ENCODE data around the gene OR2S2.

DNA sequence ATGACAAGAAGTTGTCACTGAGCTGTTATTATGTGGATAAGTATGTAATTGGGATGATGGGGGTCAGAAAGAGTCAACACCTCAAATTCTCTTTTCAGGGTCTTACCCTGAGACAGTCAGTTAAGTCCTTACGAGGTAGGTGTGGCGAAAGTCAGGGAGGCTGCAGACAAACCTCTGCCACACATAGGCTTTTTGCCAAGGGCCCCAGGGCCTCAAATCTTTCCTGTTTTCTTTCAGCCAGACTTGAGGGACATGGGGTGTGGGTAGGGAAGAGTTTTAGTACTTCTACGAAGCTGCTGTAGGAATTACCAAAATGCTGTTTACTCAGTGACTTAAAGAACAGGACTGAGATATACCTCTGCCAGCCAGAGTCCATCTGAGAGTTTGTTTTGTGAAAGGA lies 13.8 kb downstream of the OR2S2 start:
- no peak for TF ChIP-seq ELF4 (CRISPR knock-in tag; IDR thresholded peaks at IDR 0.05; ENCODE audit: low read depth)
- no peak for TF ChIP-seq ERG (CRISPR knock-in tag; IDR thresholded peaks at IDR 0.05)
- TF ChIP-seq, protein P1, sequence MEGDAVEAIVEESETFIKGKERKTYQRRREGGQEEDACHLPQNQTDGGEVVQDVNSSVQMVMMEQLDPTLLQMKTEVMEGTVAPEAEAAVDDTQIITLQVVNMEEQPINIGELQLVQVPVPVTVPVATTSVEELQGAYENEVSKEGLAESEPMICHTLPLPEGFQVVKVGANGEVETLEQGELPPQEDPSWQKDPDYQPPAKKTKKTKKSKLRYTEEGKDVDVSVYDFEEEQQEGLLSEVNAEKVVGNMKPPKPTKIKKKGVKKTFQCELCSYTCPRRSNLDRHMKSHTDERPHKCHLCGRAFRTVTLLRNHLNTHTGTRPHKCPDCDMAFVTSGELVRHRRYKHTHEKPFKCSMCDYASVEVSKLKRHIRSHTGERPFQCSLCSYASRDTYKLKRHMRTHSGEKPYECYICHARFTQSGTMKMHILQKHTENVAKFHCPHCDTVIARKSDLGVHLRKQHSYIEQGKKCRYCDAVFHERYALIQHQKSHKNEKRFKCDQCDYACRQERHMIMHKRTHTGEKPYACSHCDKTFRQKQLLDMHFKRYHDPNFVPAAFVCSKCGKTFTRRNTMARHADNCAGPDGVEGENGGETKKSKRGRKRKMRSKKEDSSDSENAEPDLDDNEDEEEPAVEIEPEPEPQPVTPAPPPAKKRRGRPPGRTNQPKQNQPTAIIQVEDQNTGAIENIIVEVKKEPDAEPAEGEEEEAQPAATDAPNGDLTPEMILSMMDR (IDR thresholded peaks at IDR 0.05) = no peak
- TF ChIP-seq, protein P2, sequence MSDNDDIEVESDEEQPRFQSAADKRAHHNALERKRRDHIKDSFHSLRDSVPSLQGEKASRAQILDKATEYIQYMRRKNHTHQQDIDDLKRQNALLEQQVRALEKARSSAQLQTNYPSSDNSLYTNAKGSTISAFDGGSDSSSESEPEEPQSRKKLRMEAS (CRISPR knock-in tag; IDR thresholded peaks at IDR 0.05) = no peak
- TF ChIP-seq CREB1 (CRISPR knock-in tag; IDR thresholded peaks at IDR 0.05) = no peak
- TF ChIP-seq, protein P3, sequence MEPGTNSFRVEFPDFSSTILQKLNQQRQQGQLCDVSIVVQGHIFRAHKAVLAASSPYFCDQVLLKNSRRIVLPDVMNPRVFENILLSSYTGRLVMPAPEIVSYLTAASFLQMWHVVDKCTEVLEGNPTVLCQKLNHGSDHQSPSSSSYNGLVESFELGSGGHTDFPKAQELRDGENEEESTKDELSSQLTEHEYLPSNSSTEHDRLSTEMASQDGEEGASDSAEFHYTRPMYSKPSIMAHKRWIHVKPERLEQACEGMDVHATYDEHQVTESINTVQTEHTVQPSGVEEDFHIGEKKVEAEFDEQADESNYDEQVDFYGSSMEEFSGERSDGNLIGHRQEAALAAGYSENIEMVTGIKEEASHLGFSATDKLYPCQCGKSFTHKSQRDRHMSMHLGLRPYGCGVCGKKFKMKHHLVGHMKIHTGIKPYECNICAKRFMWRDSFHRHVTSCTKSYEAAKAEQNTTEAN (CRISPR knock-in tag; IDR thresholded peaks at IDR 0.05) = no peak
- TF ChIP-seq ETV6 (CRISPR knock-in tag; IDR thresholded peaks at IDR 0.05) = no peak

Data from WTC11 (cell line).